ENCODE data around the gene ALDH1L2.

DNA sequence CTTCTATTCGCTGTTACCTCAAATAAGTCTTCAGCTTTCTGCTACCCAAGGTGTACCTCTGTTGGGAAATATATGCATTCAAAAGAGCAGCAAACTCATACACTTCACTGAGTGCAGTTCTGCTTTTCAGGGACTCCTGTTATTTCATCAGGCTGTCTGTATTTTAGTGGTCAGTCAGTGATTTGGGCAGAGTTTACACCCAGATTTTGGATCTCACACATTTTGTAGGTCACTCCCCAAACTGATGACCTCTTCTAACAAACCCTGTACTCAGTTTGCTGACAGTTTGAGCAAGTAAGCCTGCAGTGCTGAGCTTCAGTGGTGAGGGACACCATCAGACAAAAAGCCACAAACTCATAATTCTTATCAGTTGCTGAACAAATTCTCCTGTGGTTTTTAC lies 15.1 kb upstream of the ALDH1L2 start:
- TF ChIP-seq, protein P1, sequence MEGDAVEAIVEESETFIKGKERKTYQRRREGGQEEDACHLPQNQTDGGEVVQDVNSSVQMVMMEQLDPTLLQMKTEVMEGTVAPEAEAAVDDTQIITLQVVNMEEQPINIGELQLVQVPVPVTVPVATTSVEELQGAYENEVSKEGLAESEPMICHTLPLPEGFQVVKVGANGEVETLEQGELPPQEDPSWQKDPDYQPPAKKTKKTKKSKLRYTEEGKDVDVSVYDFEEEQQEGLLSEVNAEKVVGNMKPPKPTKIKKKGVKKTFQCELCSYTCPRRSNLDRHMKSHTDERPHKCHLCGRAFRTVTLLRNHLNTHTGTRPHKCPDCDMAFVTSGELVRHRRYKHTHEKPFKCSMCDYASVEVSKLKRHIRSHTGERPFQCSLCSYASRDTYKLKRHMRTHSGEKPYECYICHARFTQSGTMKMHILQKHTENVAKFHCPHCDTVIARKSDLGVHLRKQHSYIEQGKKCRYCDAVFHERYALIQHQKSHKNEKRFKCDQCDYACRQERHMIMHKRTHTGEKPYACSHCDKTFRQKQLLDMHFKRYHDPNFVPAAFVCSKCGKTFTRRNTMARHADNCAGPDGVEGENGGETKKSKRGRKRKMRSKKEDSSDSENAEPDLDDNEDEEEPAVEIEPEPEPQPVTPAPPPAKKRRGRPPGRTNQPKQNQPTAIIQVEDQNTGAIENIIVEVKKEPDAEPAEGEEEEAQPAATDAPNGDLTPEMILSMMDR (IDR thresholded peaks at IDR 0.05 in 4 of 5, conservative IDR thresholded peaks at IDR 0.05 in 1 of 5): no peak
- TF ChIP-seq POLR2A (IDR thresholded peaks at IDR 0.05): no peak

All from gastrocnemius medialis (tissue), 4 donors.